IMR-90 (cell line): ENCODE measurements around the gene CALD1. TPM values are rescaled to one million over a fixed set of nuclear protein-coding genes. Genes with fewer than 3 reads are reported as not detected.

ENCODE experiments used
- ATAC-seq: fragments of 200-7000 bp; cut with Tn5 transposase; 2 replicates; pipeline ENCODE4 v1.9.1; 2020; ENCODE audit warnings: low read depth, mild to moderate bottlenecking, moderate library complexity
- BruUV-seq: library from RNA; stranded (reverse); fragments of 400-500 nt; replicated peaks from 2 replicates; lab custom pipeline; 2021; lab: Mats Ljungman, UMichigan
- CTCF ChIA-PET: fragments of 300-600 bp; formaldehyde crosslinking; extraction: SDS; loops from one replicate; lab custom pipeline; 2021; ENCODE audit warnings: antibody characterized with exemption; lab: Yijun Ruan, JAX
- POLR2A ChIA-PET: fragments of 300-600 bp; sonication (Branson Sonifier 250); formaldehyde crosslinking; loops from one replicate; lab custom pipeline; 2022; ENCODE audit warnings: antibody characterized with exemption; ENCODE audit not compliant: unreplicated experiment; lab: Charles Lee
- DNase-seq: peaks from one replicate; pipeline ENCODE4 v3.0.0; 2013
- H2AFZ ChIP-seq: replicated peaks from 2 replicates; pipeline ENCODE3; 2013; ENCODE audit warnings: low read length, mild to moderate bottlenecking; ENCODE audit not compliant: poor library complexity
- H2AK5ac ChIP-seq: 2 replicates; pipeline ENCODE4 v1.6.1; 2013; ENCODE audit warnings: low read depth, low read length, inconsistent platforms
- H2AK9ac ChIP-seq: replicated peaks from 2 replicates; pipeline ENCODE3; 2013; ENCODE audit warnings: mild to moderate bottlenecking, low read depth, low read length, moderate library complexity; ENCODE audit not compliant: poor library complexity
- H2BK120ac ChIP-seq: 2 replicates; pipeline ENCODE4 v1.6.1; 2013; ENCODE audit warnings: low read depth, low read length, inconsistent platforms
- H2BK15ac ChIP-seq: 3 replicates; pipeline ENCODE4 v1.6.1; 2013; ENCODE audit warnings: low read depth, low read length, inconsistent platforms
- H2BK20ac ChIP-seq: 2 replicates; pipeline ENCODE4 v1.6.1; 2013; ENCODE audit warnings: low read depth, mild to moderate bottlenecking, inconsistent platforms, low read length, moderate library complexity
- H2BK5ac ChIP-seq: 2 replicates; pipeline ENCODE4 v1.6.1; 2013; ENCODE audit warnings: mild to moderate bottlenecking, low read depth, low read length, inconsistent platforms; ENCODE audit not compliant: poor library complexity, severe bottlenecking
- H3K14ac ChIP-seq: replicated peaks from 2 replicates; pipeline ENCODE4 v1.6.1; 2013; ENCODE audit warnings: low read depth, low read length, inconsistent platforms
- H3K18ac ChIP-seq: 2 replicates; pipeline ENCODE4 v1.6.1; 2013; ENCODE audit warnings: low read depth, low read length, control low read depth
- H3K23ac ChIP-seq: 2 replicates; pipeline ENCODE4 v1.6.1; 2013; ENCODE audit warnings: low read depth, low read length, inconsistent platforms
- H3K27ac ChIP-seq: 2 replicates; pipeline ENCODE4 v1.5.1; 2013; ENCODE audit warnings: mild to moderate bottlenecking, control low read depth, low read length; ENCODE audit not compliant: insufficient read depth
- H3K27me3 ChIP-seq: 2 replicates; pipeline ENCODE4 v1.6.1; 2013; ENCODE audit warnings: low read length; ENCODE audit not compliant: control insufficient read depth, insufficient read depth
- H3K36me3 ChIP-seq: 2 replicates; pipeline ENCODE4 v1.6.1; 2013; ENCODE audit warnings: low read length, mixed read lengths; ENCODE audit not compliant: control insufficient read depth, insufficient read depth
- H3K4ac ChIP-seq: 2 replicates; pipeline ENCODE4 v1.6.1; 2013; ENCODE audit warnings: low read depth, low read length, inconsistent platforms
- H3K4me1 ChIP-seq: 2 replicates; pipeline ENCODE4 v1.6.1; 2013; ENCODE audit warnings: low read length, mixed read lengths; ENCODE audit not compliant: control insufficient read depth, insufficient read depth
- H3K4me2 ChIP-seq: 2 replicates; pipeline ENCODE4 v1.6.1; 2013; ENCODE audit warnings: low read depth, mild to moderate bottlenecking, control low read depth, low read length, moderate library complexity
- H3K4me3 ChIP-seq: 2 replicates; pipeline ENCODE4 v1.5.1; 2013; ENCODE audit warnings: low read depth, mild to moderate bottlenecking, control low read depth, low read length, moderate library complexity; ENCODE audit not compliant: insufficient read depth
- H3K56ac ChIP-seq: 2 replicates; pipeline ENCODE4 v1.6.1; 2013; ENCODE audit warnings: low read length, inconsistent platforms; ENCODE audit not compliant: insufficient read depth; ENCODE audit errors: extremely low read depth
- H3K79me1 ChIP-seq, 2 experiments: 2 replicates each; pipeline ENCODE4 v1.6.1; 2013; ENCODE audit warnings: low read length in 2 of 2, inconsistent platforms in 1 of 2, low read depth in 1 of 2
- H3K9ac ChIP-seq: 2 replicates; pipeline ENCODE4 v1.6.1; 2013; ENCODE audit warnings: low read depth, low read length, control low read depth
- H3K9me1 ChIP-seq: 2 replicates; pipeline ENCODE4 v1.6.1; 2013; ENCODE audit warnings: low read length, inconsistent platforms; ENCODE audit not compliant: insufficient read depth
- H3K9me3 ChIP-seq: 2 replicates; pipeline ENCODE4 v1.6.1; 2013; ENCODE audit warnings: low read length; ENCODE audit not compliant: control insufficient read depth, insufficient read depth
- H4K20me1 ChIP-seq: 2 replicates; pipeline ENCODE4 v1.6.1; 2013; ENCODE audit warnings: low read length, inconsistent platforms; ENCODE audit not compliant: insufficient read depth
- H4K5ac ChIP-seq: 2 replicates; pipeline ENCODE4 v1.6.1; 2013; ENCODE audit warnings: mild to moderate bottlenecking, low read depth, low read length, control low read depth
- H4K8ac ChIP-seq, 2 experiments: 2 replicates each; pipeline ENCODE4 v1.6.1; 2013; ENCODE audit warnings: low read depth in 2 of 2, low read length in 2 of 2, control low read depth in 1 of 2, inconsistent platforms in 1 of 2
- H4K91ac ChIP-seq: 2 replicates; pipeline ENCODE4 v1.6.1; 2013; ENCODE audit warnings: low read depth, low read length, inconsistent platforms; ENCODE audit not compliant: insufficient read depth
- BHLHE40 ChIP-seq: fragments of 150-350 bp; IDR thresholded peaks from 2 replicates; pipeline ENCODE4 v1.6.1; 2016; ENCODE audit warnings: mild to moderate bottlenecking, low read depth, low read length
- CEBPB ChIP-seq: IDR thresholded peaks from 2 replicates; pipeline ENCODE4 v1.6.1; 2012; ENCODE audit warnings: low read depth, low read length, improper control_type of control experiment
- CHD1 ChIP-seq: IDR thresholded peaks from 2 replicates; pipeline ENCODE4 v1.6.1; 2012; ENCODE audit warnings: low read depth, low read length, improper control_type of control experiment
- CTCF ChIP-seq: conservative IDR thresholded peaks from 2 replicates; pipeline ENCODE4 v1.5.1; 2012; ENCODE audit warnings: mild to moderate bottlenecking, low read depth, low read length, improper control_type of control experiment
- ELK1 ChIP-seq: fragments of 150-350 bp; IDR thresholded peaks from 2 replicates; pipeline ENCODE4 v1.6.1; 2016; ENCODE audit warnings: low read depth, mild to moderate bottlenecking, low read length, moderate library complexity, borderline replicate concordance
- FOS ChIP-seq: fragments of 150-350 bp; IDR thresholded peaks from 2 replicates; pipeline ENCODE4 v1.6.1; 2016; ENCODE audit warnings: low read depth, low read length
- MAFK ChIP-seq: IDR thresholded peaks from 2 replicates; pipeline ENCODE4 v1.6.1; 2012; ENCODE audit warnings: low read depth, low read length, improper control_type of control experiment
- MAZ ChIP-seq: IDR thresholded peaks from 2 replicates; pipeline ENCODE4 v1.6.1; 2012; ENCODE audit warnings: low read depth, mild to moderate bottlenecking, low read length, improper control_type of control experiment, moderate library complexity, borderline replicate concordance
- MXI1 ChIP-seq: IDR thresholded peaks from 2 replicates; pipeline ENCODE4 v1.6.1; 2012; ENCODE audit warnings: low read depth, mild to moderate bottlenecking, low read length, moderate library complexity, borderline replicate concordance
- NFE2L2 ChIP-seq: fragments of 150-350 bp; IDR thresholded peaks from 2 replicates; pipeline ENCODE4 v1.6.1; 2016; ENCODE audit warnings: low read depth, mild to moderate bottlenecking, low read length
- POLR2A ChIP-seq: IDR thresholded peaks from 2 replicates; pipeline ENCODE4 v1.6.1; 2012; ENCODE audit warnings: mild to moderate bottlenecking, low read depth, low read length
- RAD21 ChIP-seq: IDR thresholded peaks from 2 replicates; pipeline ENCODE4 v1.6.1; 2012; ENCODE audit warnings: low read length, improper control_type of control experiment
- RCOR1 ChIP-seq: IDR thresholded peaks from 2 replicates; pipeline ENCODE4 v1.6.1; 2012; ENCODE audit warnings: mild to moderate bottlenecking, low read length, improper control_type of control experiment; ENCODE audit not compliant: insufficient replicate concordance
- RFX5 ChIP-seq: IDR thresholded peaks from 2 replicates; pipeline ENCODE4 v1.8.0; 2012; ENCODE audit warnings: low read depth, mild to moderate bottlenecking, low read length, moderate library complexity
- SMC3 ChIP-seq: fragments of 150-350 bp; IDR thresholded peaks from 2 replicates; pipeline ENCODE4 v1.6.1; 2016; ENCODE audit warnings: low read depth, mild to moderate bottlenecking, antibody characterized with exemption, low read length, moderate library complexity
- USF2 ChIP-seq: fragments of 150-350 bp; IDR thresholded peaks from 2 replicates; pipeline ENCODE4 v1.6.1; 2017; ENCODE audit warnings: mild to moderate bottlenecking, antibody characterized with exemption, low read length, low read depth
- WGBS, 2 experiments: methylation state at CpG; one replicate each; pipeline versions ENCODE4 v1.1.5 to v1.1.7; 2013; ENCODE audit warnings: missing lambda C conversion rate in 2 of 2; ENCODE audit not compliant: insufficient read length in 1 of 2; ENCODE audit errors: extremely low coverage in 2 of 2; 5-methylcytosine and 5-hydroxymethylcytosine counted together
- dilution Hi-C: fragments of 300-500 bp; cut with HindIII; formaldehyde crosslinking; loops from one replicate; pipeline ENCODE4 v1.14.3; 2018; ENCODE audit warnings: low sequenced_read_pairs; ENCODE audit not compliant: unreplicated experiment
- in situ Hi-C: fragments of 300-500 bp; cut with MboI; formaldehyde crosslinking; loops from 3 replicates; pipeline ENCODE4 v1.14.3; 2019; ENCODE audit warnings: low sequenced_read_pairs, inconsistent platforms, mixed read lengths
- intact Hi-C: fragments of 100-400 bp; cut with micrococcal nuclease; formaldehyde crosslinking; loops from 2 replicates; pipeline ENCODE4 v1.10.0; 2022
- polyA plus RNA-seq, 3 experiments: library from polyadenylated mRNA; depleted of rRNA; stranded (reverse); fragments of >200 nt; gene quantifications; 2 replicates each; pipeline ENCODE4 v1.2.3, GENCODE V29; 2012; ENCODE audit warnings: low replicate concordance in 1 of 3
- total RNA-seq: library from RNA; depleted of rRNA; stranded (reverse); fragments of >200 nt; gene quantifications from 2 replicates; pipeline ENCODE4 v1.2.3, GENCODE V29; 2012

Gene CALD1
- total and polyA plus RNA-seq, 2 of the 4 experiments (the other 2 are of a cell fraction) = 375 to 487 TPM

- CTCF ChIA-PET = interaction anchor here (0.6 kb wide), 1 partner anchor 67 kb away, joined by 3 read pairs; no protein-coding TSS in a partner anchor
- H2BK5ac ChIP-seq = peak overlapping the region; percentile 42
Observed at GRCh38 chr7:134795231-134795630, 15.8 kb downstream of the CALD1 start.

More at GRCh38 chr7:134795231-134795630, 15.8 kb downstream of the CALD1 start:
- Histone ChIP-seq H4K8ac (no peak overlapping the region; a peak in 1 of 4 replicates), H3K79me1 (peaks cover 3 to 60% of the 10 kb centered on the region in 2 experiments; a peak in 3 of 4 replicates), H2BK15ac (no peak overlapping the region), H2AFZ (no peak overlapping the region), H2BK120ac (no peak overlapping the region), H3K4ac (no peak overlapping the region), H3K23ac (no peak overlapping the region), H3K18ac (no peak overlapping the region), H3K4me2 (no peak overlapping the region), H3K9ac (no peak overlapping the region), H3K9me1 (peaks cover 13% of the 10 kb centered on the region), H3K27me3 (no peaks in the 10 kb centered on the region), H3K27ac (no peak overlapping the region), H3K56ac (no peak overlapping the region), H3K14ac (no peak overlapping the region), H3K9me3 (no peaks in the 10 kb centered on the region), H2BK20ac (no peak overlapping the region), H4K20me1 (peaks cover 92% of the 10 kb centered on the region), H2AK5ac (no peak overlapping the region), H4K5ac (no peak overlapping the region), H2AK9ac (no peak overlapping the region), H4K91ac (no peak overlapping the region), H3K4me1 (peaks cover 17% of the 10 kb centered on the region), H3K36me3 (peaks cover 22% of the 10 kb centered on the region), H3K4me3 (no peak overlapping the region)
- in situ Hi-C loops (no loop called here), intact Hi-C loops (no loop called here), dilution Hi-C loops (no loop called here)
- WGBS, 2 experiments = 83% methylated on average over 1 of the region's 5 CpGs; no CpG with 5 or more reads in 1 of the 2 experiments
- BruUV-seq = no TSS peak
- TF ChIP-seq ELK1 (no peak), MXI1 (no peak), FOS (no peak), CTCF (no peak), CEBPB (no peak), MAFK (no peak), POLR2A (no peak), MAZ (no peak), CHD1 (no peak), SMC3 (no peak), RAD21 (no peak), RCOR1 (no peak), USF2 (no peak), BHLHE40 (no peak), NFE2L2 (no peak), RFX5 (no peak)
- POLR2A ChIA-PET = no interaction called here
- DNase-seq (no peak), ATAC-seq (no peak)
